GM18511 (cell line): ENCODE results near the gene DYNC2H1.
"Not testable (repeated sequence)": the region's sequence is repeated elsewhere in the genome, so short reads cannot be mapped to it uniquely, and the experiment has no call there.

Experiments
- ATAC-seq: cut with Tn5 transposase; IDR thresholded peaks from one replicate; pipeline ENCODE4 v1.9.1; 2021; ENCODE audit warnings: mild to moderate bottlenecking, moderate library complexity; ENCODE audit not compliant: unreplicated experiment

Gene DYNC2H1

GRCh38 chr11:103112364-103112763 is 3.1 kb downstream of the DYNC2H1 start:
- ATAC-seq = no peak

GRCh38 chr11:103114836-103115235 is 5.6 kb downstream of the DYNC2H1 start:
- no peak for ATAC-seq

GRCh38 chr11:103125462-103125861 is 16.2 kb downstream of the DYNC2H1 start:
- ATAC-seq = no peak

GRCh38 chr11:103141986-103142385 is 32.8 kb downstream of the DYNC2H1 start:
- ATAC-seq = not testable (repeated sequence)

GRCh38 chr11:103147627-103148026 is 38.4 kb downstream of the DYNC2H1 start:
- ATAC-seq = no peak

- no peak for ATAC-seq
Measured at GRCh38 chr11:103157542-103157941, 48.3 kb downstream of the DYNC2H1 start.

DNA sequence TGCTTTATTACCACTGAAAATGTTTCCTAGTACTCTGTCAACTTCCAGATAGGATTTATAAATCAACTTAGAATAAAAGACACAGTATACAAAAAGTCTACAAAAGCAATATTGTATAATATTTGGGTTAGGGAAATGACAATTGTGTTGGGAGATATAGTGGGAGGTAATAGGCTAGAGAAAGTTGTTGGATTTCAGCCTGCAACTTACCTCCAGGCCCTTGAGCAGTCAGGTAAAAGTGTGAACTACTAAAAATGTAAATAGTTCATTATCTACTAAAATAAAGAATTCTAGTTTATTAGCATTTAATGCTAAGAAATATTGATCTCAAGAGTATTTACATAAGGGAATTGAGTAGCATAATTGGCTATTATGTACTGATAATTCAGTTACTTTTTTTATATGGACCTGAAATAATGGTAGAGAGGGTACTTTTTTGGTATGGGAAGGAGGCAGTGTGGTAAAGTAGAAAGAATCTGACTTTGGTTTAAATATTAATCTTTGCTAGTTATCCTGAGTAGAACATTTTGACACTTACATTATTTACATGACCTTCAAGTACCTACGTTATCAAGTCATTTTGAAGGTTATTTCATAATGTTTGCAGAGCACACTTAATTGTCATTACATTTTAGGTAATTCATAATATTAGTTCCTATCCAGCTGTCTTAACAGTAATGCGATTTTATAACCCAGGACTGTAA is 55.0 kb downstream of the DYNC2H1 start:
- no peak for ATAC-seq

DNA sequence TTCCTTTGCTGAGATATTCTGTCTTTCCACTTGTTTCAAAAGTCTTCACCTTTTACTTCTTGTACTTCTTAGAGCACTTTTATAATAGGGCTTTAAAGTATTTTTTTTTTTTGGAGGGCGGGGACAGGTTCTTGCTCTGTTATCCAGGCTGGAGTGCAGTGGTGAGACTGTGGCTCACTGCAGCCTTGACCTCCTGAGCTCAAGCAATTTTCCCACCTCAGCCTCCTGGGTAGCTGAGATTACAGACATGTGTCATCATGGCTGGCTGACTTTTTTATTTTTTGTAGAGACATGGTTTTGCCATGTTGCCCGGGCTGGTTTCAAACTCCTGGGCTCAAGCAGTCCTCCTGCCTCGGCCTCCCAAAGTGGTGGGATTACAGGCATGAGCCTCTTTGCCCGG is 57.9 kb downstream of the DYNC2H1 start:
- no peak for ATAC-seq

- no peak for ATAC-seq
Measured at GRCh38 chr11:103170865-103171264, 61.6 kb downstream of the DYNC2H1 start.

DNA sequence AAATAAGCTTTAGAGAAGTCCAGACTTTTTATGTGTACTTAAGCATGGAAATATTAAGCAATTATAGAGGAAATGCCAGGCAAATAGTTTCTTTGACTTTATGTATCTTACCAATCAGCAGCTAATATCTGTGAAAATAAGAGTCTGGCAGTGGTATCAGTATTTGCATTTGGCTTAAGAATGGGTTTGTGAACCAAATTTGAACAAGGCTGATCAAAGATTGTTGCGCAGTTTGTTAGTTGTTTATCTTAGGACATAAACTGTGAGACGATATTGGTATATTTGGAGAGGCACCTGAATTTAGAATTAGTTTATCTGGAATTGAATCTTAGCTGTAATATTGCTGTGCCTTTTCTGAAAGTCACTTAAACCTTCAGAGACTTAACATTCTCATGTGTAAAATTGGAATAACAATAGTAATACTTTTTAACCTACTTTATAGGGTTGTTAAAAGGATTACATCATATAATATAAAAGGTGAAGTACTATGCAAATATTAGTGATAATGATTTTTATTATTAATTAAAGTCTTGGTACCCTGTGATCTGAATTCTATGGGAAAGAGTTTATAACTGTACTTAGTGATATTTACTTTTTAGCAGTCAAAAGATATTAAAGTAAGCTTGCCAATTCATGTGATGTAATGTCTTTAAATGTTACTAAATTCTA is 66.4 kb downstream of the DYNC2H1 start:
- no peak for ATAC-seq

DNA sequence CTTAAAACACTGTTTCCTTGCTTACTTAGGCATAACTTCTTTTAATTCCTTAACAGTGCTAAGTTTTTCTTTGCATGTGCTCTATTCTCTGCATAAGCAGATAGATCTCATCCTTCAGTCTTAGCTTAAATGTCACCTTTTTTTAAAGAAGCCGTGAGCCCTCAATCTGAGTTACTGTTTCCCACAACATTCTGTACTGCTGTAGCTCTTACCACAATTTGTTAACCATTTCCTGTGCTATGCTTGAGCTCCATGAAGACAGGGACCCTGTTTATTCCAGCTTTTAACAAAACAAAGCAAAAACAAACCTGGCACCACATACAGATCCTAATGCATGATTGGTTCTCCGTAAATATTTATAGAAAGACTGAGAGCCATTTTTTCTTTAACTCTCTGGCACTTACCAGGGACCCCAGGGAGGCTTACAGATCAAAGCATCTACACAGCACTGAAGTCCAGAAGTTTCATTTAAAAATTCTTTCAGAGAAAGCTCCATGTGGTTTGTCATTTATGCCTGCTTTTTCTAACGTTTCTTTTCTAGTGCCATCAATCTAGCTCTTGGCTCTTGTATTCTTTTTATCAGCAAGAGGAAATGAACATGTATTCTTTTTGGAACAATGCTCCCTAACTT is 74.9 kb downstream of the DYNC2H1 start:
- ATAC-seq = no peak

GRCh38 chr11:103202048-103202651 is 92.9 kb downstream of the DYNC2H1 start:
- no peak for ATAC-seq

- no peak for ATAC-seq
Measured at GRCh38 chr11:103210543-103210942, 101.3 kb downstream of the DYNC2H1 start.

GRCh38 chr11:103215812-103216211 is 106.6 kb downstream of the DYNC2H1 start:
- ATAC-seq = no peak

- no peak for ATAC-seq
Measured at GRCh38 chr11:103220133-103220532, 110.9 kb downstream of the DYNC2H1 start.

DNA sequence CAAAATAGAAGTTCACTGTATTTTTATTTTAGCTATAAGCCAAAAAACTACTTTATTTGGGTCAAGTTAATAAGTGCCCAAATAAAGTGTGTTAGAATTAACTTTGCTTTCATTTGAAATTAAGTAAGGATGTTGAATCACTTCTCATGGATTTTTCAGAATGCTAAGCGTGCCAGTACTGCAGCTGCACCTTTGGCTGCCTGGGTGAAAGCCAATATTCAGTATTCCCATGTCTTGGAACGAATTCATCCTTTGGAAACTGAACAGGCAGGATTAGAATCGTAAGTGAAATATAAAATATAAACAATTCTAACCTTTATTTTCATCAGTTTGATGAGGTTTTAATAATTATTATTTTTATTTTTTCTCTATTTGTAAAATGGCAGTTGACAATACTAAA is 113.6 kb downstream of the DYNC2H1 start:
- ATAC-seq = no peak

GRCh38 chr11:103228807-103229206 is 119.6 kb downstream of the DYNC2H1 start:
- ATAC-seq = no peak

DNA sequence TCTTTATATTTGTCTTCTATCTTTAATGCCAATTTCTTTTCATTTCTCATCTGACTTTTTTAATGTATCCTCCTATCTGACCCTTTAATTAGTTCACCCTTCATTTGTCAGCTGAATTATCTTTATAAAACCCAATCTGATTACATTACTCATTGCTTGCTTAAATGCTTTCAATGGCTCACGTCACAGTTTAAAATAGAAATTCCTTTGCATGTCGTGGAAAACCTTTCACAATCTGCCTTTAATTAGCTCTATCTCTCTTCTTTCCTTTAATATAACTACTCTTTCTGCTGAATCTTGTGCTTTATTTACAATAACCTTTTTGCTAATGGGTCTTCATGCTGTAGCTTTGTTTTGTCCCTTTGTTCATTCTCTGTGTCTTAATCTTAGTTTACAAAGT is 125.7 kb downstream of the DYNC2H1 start:
- ATAC-seq = no peak

GRCh38 chr11:103241574-103241973 is 132.3 kb downstream of the DYNC2H1 start:
- ATAC-seq = no peak

DNA sequence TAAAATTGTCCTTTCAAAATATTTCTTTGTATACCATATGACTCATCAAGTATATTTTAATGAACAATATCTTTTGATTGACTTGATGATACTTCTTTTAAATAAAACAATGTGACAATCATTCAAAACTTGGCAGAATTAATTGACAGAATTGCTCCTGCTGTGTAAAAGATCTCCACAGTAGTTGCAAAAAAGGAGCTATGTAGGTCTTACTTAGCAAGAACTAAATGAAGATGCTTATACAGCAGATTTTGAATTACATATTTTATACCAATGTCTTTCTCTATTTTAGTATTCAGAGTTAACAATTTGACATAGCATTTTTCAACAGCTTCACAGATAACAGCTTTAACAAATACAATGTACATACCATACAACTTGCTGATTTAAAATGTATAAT is 144.9 kb downstream of the DYNC2H1 start:
- ATAC-seq = no peak

GRCh38 chr11:103257360-103257759 is 148.1 kb downstream of the DYNC2H1 start:
- ATAC-seq = no peak
